HCT116 (cell line): ENCODE measurements around the gene RND2.

ENCODE experiments used
- EGR1 ChIP-seq: IDR thresholded peaks from 2 replicates; pipeline ENCODE4 v1.6.1; 2012; ENCODE audit warnings: low read depth
- EZH2 ChIP-seq: fragments of 200-600 bp; sonication (generic); IDR thresholded peaks from 2 replicates; pipeline ENCODE4 v1.6.1; 2017; ENCODE audit warnings: antibody characterized with exemption, mixed run types
- EZH2phosphoT487 ChIP-seq: fragments of 200-600 bp; IDR thresholded peaks from 2 replicates; pipeline ENCODE4 v1.6.1; 2018; ENCODE audit warnings: antibody characterized with exemption, borderline replicate concordance
- JUND ChIP-seq: IDR thresholded peaks from 2 replicates; pipeline ENCODE4 v1.6.1; 2012
- POLR2A ChIP-seq: IDR thresholded peaks from 2 replicates; pipeline ENCODE4 v1.7.0; 2011; ENCODE audit warnings: borderline replicate concordance; ENCODE audit not compliant: insufficient read depth, insufficient read length; ENCODE audit errors: extremely low read depth
- POLR2AphosphoS5 ChIP-seq: IDR thresholded peaks from 2 replicates; pipeline ENCODE4 v1.6.1; 2011; ENCODE audit warnings: mild to moderate bottlenecking, low read depth, low read length, moderate library complexity
- RAD21 ChIP-seq: IDR thresholded peaks from 2 replicates; pipeline ENCODE4 v1.6.1; 2012; ENCODE audit warnings: low read depth, mild to moderate bottlenecking
- SIN3A ChIP-seq: IDR thresholded peaks from 2 replicates; pipeline ENCODE4 v1.6.1; 2012; ENCODE audit warnings: low read depth
- SP1 ChIP-seq: IDR thresholded peaks from 2 replicates; pipeline ENCODE4 v1.6.1; 2012; ENCODE audit warnings: low read depth
- TCF7L2 ChIP-seq: IDR thresholded peaks from 2 replicates; pipeline ENCODE4 v1.7.0; 2011; ENCODE audit warnings: borderline replicate concordance, inconsistent platforms; ENCODE audit not compliant: insufficient read depth, insufficient read length; ENCODE audit errors: extremely low read depth
- YY1 ChIP-seq: IDR thresholded peaks from 2 replicates; pipeline ENCODE4 v1.6.1; 2011; ENCODE audit warnings: low read length, low read depth, moderate library complexity, mild to moderate bottlenecking; ENCODE audit not compliant: insufficient replicate concordance; ENCODE audit errors: extremely low read depth
- TF ChIP-seq, protein P1 (sequence below), 3 experiments: fragments of 200-600 bp in 1 of 3; sonication (generic) in 1 of 3; IDR thresholded peaks in 2 of 3; conservative IDR thresholded peaks in 1 of 3; 2 replicates each; pipeline ENCODE4 v1.5.1; 2012 to 2017; ENCODE audit warnings: low read depth in 2 of 3, low read length in 2 of 3, antibody characterized with exemption in 1 of 3, borderline replicate concordance in 1 of 3, control low read depth in 1 of 3, mild to moderate bottlenecking in 1 of 3, mixed read lengths in 1 of 3, mixed run types in 1 of 3, moderate library complexity in 1 of 3; ENCODE audit not compliant: insufficient read depth in 1 of 3
- TF ChIP-seq, protein P2 (sequence below): IDR thresholded peaks from 2 replicates; pipeline ENCODE4 v1.6.1; 2012; ENCODE audit warnings: low read depth
- TF ChIP-seq, protein P3 (sequence below): IDR thresholded peaks from 2 replicates; pipeline ENCODE4 v1.6.1; 2012

DNA sequence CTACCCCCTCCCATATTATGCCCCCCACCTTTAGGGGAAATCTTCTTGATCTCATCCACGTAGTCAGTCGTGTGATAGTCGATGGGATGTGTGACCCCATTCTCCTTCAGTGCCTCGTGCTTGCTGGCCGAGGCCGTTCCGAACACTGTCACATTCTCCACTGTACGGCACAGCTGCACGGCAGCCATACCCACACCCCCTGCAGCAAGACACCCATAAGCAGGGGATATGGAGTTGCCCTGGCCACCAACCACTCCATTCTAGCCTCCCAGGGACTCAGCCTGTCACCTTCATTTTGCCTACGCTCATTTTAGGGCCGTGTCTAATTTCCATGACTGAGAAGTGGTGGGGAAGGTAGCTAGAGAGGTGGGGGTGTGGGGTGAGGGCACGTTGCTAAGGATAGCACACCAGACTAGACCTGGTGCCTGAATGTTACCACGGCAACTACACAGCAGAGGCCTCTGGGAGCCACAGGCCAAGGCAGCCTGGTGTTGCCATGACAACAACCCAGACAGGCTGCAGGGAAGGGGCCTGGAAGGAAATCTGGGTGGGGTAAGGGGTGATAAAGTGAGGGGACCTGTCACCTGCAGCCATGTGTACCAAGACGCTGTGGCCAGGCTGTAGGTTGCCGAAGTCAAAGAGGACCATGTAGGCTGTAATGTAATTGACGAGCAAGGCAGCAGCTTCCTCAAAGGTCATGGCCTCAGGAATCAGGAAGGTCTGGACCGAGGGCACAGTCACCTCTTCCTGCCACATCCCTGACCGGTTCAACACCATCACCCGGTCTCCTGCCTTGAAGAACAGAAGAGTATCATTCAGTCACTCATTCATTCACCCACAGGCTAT lies 6.8 kb upstream of the RND2 start:
- TF ChIP-seq, protein P1, sequence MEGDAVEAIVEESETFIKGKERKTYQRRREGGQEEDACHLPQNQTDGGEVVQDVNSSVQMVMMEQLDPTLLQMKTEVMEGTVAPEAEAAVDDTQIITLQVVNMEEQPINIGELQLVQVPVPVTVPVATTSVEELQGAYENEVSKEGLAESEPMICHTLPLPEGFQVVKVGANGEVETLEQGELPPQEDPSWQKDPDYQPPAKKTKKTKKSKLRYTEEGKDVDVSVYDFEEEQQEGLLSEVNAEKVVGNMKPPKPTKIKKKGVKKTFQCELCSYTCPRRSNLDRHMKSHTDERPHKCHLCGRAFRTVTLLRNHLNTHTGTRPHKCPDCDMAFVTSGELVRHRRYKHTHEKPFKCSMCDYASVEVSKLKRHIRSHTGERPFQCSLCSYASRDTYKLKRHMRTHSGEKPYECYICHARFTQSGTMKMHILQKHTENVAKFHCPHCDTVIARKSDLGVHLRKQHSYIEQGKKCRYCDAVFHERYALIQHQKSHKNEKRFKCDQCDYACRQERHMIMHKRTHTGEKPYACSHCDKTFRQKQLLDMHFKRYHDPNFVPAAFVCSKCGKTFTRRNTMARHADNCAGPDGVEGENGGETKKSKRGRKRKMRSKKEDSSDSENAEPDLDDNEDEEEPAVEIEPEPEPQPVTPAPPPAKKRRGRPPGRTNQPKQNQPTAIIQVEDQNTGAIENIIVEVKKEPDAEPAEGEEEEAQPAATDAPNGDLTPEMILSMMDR (IDR thresholded peaks at IDR 0.05 in 2 of 3, conservative IDR thresholded peaks at IDR 0.05 in 1 of 3; ENCODE audit: borderline replicate concordance in 1 of 3, insufficient read depth in 1 of 3, low read depth in 2 of 3, low read length in 2 of 3) = no peak
- TF ChIP-seq RAD21 (no peak), EGR1 (no peak), EZH2phosphoT487 (no peak), POLR2A (no peak), SIN3A (no peak), SP1 (no peak), EZH2 (no peak), YY1 (no peak), POLR2AphosphoS5 (no peak), JUND (no peak), TCF7L2 (no peak)
- TF ChIP-seq, protein P2, sequence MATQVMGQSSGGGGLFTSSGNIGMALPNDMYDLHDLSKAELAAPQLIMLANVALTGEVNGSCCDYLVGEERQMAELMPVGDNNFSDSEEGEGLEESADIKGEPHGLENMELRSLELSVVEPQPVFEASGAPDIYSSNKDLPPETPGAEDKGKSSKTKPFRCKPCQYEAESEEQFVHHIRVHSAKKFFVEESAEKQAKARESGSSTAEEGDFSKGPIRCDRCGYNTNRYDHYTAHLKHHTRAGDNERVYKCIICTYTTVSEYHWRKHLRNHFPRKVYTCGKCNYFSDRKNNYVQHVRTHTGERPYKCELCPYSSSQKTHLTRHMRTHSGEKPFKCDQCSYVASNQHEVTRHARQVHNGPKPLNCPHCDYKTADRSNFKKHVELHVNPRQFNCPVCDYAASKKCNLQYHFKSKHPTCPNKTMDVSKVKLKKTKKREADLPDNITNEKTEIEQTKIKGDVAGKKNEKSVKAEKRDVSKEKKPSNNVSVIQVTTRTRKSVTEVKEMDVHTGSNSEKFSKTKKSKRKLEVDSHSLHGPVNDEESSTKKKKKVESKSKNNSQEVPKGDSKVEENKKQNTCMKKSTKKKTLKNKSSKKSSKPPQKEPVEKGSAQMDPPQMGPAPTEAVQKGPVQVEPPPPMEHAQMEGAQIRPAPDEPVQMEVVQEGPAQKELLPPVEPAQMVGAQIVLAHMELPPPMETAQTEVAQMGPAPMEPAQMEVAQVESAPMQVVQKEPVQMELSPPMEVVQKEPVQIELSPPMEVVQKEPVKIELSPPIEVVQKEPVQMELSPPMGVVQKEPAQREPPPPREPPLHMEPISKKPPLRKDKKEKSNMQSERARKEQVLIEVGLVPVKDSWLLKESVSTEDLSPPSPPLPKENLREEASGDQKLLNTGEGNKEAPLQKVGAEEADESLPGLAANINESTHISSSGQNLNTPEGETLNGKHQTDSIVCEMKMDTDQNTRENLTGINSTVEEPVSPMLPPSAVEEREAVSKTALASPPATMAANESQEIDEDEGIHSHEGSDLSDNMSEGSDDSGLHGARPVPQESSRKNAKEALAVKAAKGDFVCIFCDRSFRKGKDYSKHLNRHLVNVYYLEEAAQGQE = no peak
- TF ChIP-seq, protein P3, sequence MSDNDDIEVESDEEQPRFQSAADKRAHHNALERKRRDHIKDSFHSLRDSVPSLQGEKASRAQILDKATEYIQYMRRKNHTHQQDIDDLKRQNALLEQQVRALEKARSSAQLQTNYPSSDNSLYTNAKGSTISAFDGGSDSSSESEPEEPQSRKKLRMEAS = no peak
